ENCODE results near the gene FBXW2.

The FBXW2 gene

DNA sequence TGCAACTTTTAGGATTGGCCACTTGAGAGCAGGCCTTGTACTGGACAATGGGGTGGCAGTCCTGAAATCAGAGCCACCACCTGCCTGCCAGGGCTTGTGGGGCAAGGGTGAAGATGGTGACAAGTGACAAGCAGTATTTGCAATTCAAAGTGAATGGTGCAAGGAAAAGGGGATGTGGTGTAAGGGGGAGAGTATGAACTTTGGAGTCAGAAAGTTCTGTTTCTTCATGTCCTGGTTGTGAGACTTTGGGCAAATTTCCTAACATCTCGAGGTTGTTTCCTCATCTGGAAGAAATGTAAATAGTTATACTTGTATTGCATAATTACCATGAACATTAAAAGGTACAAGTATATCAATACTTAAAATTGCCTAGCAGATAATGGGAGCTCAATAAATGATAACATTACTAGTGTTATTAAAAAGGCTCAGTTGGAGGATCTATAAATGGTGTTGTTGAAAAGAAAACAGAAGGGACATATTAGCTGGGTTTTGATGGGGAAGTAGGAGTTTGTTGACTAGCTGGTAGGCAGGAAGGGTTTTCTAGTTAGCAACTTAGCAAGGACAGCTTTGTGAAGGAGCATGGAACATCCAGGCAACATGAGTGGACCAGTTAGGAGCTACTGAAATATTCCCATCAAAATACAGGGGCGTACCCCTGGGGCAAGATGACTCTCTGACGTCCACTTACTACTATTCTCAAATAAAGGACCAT lies 57.6 kb downstream of the FBXW2 start:
- TF ChIP-seq TAF1 (IDR thresholded peaks at IDR 0.05; ENCODE audit: low read depth) (no peak), TCF12 (IDR thresholded peaks at IDR 0.05; ENCODE audit: low read depth) (no peak), EP300 (IDR thresholded peaks at IDR 0.05; ENCODE audit: borderline replicate concordance) (no peak), FOXM1 (IDR thresholded peaks at IDR 0.05; ENCODE audit: borderline replicate concordance, low read depth) (no peak), CEBPB (IDR thresholded peaks at IDR 0.05) (no peak), RAD21 (IDR thresholded peaks at IDR 0.05; ENCODE audit: low read depth) (no peak), ZBTB7A (IDR thresholded peaks at IDR 0.05; ENCODE audit: low read depth) (no peak), NFIC (IDR thresholded peaks at IDR 0.05) (no peak), YY1 (IDR thresholded peaks at IDR 0.05; ENCODE audit: low read depth) (no peak), CREB1 (IDR thresholded peaks at IDR 0.05; ENCODE audit: low read depth) (no peak), TEAD4 (IDR thresholded peaks at IDR 0.05) (no peak), EGR1 (IDR thresholded peaks at IDR 0.05) (no peak)
- TF ChIP-seq, protein P1, sequence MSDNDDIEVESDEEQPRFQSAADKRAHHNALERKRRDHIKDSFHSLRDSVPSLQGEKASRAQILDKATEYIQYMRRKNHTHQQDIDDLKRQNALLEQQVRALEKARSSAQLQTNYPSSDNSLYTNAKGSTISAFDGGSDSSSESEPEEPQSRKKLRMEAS (IDR thresholded peaks at IDR 0.05): no peak
- TF ChIP-seq, protein P2, sequence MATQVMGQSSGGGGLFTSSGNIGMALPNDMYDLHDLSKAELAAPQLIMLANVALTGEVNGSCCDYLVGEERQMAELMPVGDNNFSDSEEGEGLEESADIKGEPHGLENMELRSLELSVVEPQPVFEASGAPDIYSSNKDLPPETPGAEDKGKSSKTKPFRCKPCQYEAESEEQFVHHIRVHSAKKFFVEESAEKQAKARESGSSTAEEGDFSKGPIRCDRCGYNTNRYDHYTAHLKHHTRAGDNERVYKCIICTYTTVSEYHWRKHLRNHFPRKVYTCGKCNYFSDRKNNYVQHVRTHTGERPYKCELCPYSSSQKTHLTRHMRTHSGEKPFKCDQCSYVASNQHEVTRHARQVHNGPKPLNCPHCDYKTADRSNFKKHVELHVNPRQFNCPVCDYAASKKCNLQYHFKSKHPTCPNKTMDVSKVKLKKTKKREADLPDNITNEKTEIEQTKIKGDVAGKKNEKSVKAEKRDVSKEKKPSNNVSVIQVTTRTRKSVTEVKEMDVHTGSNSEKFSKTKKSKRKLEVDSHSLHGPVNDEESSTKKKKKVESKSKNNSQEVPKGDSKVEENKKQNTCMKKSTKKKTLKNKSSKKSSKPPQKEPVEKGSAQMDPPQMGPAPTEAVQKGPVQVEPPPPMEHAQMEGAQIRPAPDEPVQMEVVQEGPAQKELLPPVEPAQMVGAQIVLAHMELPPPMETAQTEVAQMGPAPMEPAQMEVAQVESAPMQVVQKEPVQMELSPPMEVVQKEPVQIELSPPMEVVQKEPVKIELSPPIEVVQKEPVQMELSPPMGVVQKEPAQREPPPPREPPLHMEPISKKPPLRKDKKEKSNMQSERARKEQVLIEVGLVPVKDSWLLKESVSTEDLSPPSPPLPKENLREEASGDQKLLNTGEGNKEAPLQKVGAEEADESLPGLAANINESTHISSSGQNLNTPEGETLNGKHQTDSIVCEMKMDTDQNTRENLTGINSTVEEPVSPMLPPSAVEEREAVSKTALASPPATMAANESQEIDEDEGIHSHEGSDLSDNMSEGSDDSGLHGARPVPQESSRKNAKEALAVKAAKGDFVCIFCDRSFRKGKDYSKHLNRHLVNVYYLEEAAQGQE (IDR thresholded peaks at IDR 0.05; ENCODE audit: low read depth): no peak
- TF ChIP-seq, protein P3, sequence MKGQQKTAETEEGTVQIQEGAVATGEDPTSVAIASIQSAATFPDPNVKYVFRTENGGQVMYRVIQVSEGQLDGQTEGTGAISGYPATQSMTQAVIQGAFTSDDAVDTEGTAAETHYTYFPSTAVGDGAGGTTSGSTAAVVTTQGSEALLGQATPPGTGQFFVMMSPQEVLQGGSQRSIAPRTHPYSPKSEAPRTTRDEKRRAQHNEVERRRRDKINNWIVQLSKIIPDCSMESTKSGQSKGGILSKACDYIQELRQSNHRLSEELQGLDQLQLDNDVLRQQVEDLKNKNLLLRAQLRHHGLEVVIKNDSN (IDR thresholded peaks at IDR 0.05): no peak

DNA sequence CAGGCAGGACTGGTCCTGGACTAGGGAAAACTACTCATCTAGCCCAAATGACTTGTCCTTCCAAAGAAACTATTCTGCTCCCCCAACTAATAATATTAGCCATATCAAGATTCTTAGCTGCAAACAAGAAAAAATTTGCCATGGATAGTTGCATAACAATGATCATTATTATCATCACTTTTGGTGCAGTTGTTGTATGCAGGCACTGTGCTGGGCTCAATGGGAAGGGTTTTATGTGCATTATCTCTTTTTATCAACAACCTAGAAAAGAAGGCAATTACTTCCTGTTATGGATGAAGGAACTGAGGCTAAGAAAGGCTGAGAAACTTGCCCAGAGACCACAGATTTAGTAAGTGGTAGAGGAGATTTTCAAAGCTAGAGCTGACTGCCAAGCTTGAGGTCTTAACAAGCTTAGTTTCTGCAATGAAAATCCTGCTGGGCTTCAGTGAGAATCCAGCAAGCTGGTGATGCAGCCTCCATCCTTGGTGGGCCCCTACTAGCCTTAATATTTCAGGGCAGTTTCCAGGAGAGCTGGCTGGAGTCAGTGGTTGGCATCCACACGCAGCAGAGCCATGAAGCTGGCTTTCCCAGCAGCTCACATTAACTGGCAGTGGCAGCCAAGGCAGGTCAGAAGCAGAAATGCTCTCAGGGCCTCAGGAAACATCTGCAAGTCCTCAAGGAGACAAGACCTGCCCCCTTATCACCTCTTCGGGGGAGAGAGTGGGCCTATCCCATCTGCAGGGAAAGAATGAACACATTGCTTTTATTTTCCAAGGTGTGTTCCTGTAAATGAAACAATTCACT lies 58.4 kb downstream of the FBXW2 start:
- no peak for TF ChIP-seq TAF1 (IDR thresholded peaks at IDR 0.05; ENCODE audit: low read depth)
- TF ChIP-seq CREB1 (IDR thresholded peaks at IDR 0.05; ENCODE audit: low read depth): no peak
- TF ChIP-seq TEAD4 (IDR thresholded peaks at IDR 0.05): no peak
- no peak for TF ChIP-seq CEBPB (IDR thresholded peaks at IDR 0.05)
- no peak for TF ChIP-seq ZBTB7A (IDR thresholded peaks at IDR 0.05; ENCODE audit: low read depth)
- TF ChIP-seq RAD21 (IDR thresholded peaks at IDR 0.05; ENCODE audit: low read depth): no peak
- TF ChIP-seq FOXM1 (IDR thresholded peaks at IDR 0.05; ENCODE audit: borderline replicate concordance, low read depth): no peak
- TF ChIP-seq EGR1 (IDR thresholded peaks at IDR 0.05): no peak
- TF ChIP-seq, protein P3 (IDR thresholded peaks at IDR 0.05): no peak
- TF ChIP-seq TCF12 (IDR thresholded peaks at IDR 0.05; ENCODE audit: low read depth): no peak
- TF ChIP-seq NFIC (IDR thresholded peaks at IDR 0.05): no peak
- TF ChIP-seq, protein P1 (IDR thresholded peaks at IDR 0.05): no peak
- no peak for TF ChIP-seq EP300 (IDR thresholded peaks at IDR 0.05; ENCODE audit: borderline replicate concordance)
- no peak for TF ChIP-seq YY1 (IDR thresholded peaks at IDR 0.05; ENCODE audit: low read depth)
- TF ChIP-seq, protein P2 (IDR thresholded peaks at IDR 0.05; ENCODE audit: low read depth): no peak

DNA sequence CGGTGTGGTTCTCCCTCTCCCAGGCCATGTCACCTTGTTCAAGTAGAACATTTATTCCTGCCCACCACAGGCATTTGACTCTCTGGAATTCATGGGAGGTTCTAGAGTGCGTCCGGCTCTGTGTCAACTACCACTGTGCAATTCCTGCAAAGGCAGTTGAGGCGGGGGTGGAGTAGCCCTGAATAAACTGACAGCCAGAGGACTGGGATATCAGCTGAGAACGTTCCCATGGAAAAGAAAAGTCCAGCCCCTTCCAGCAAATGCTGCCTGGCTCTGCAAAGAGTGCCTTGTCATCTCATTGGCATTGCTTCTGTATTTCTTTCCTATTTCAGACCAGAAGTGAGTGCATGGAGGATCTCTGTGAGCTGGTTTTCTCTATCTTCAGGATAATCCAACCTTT lies 60.0 kb downstream of the FBXW2 start:
- TF ChIP-seq EP300 (IDR thresholded peaks at IDR 0.05; ENCODE audit: borderline replicate concordance): peak; percentile 41; the same call in 1 of the 2 replicates
- no peak for TF ChIP-seq EGR1 (IDR thresholded peaks at IDR 0.05)
- TF ChIP-seq, protein P2 (IDR thresholded peaks at IDR 0.05; ENCODE audit: low read depth): no peak
- no peak for TF ChIP-seq RAD21 (IDR thresholded peaks at IDR 0.05; ENCODE audit: low read depth)
- TF ChIP-seq TAF1 (IDR thresholded peaks at IDR 0.05; ENCODE audit: low read depth): no peak
- TF ChIP-seq CEBPB (IDR thresholded peaks at IDR 0.05): 0 out of 2 replicates have a peak, but pooled peaks have one; percentile 6
- TF ChIP-seq CREB1 (IDR thresholded peaks at IDR 0.05; ENCODE audit: low read depth): no peak
- peak; percentile 53; the same call in 1 of the 2 replicates for TF ChIP-seq TEAD4 (IDR thresholded peaks at IDR 0.05)
- TF ChIP-seq NFIC (IDR thresholded peaks at IDR 0.05): 0 out of 2 replicates have a peak, but pooled peaks have one; percentile 11
- TF ChIP-seq TCF12 (IDR thresholded peaks at IDR 0.05; ENCODE audit: low read depth): 0 out of 2 replicates have a peak, but pooled peaks have one; percentile 20
